RWPE1 (cell line): Measurements from ENCODE around the gene EPB41L2.

Source experiments
- CTCF ChIA-PET: fragments of 350-600 bp; sonication (Branson Sonifier 250); formaldehyde crosslinking; extraction: SDS; loops from one replicate; lab custom pipeline; 2021; lab: Yijun Ruan, JAX
- POLR2A ChIA-PET: fragments of 400-600 bp; formaldehyde crosslinking; extraction: SDS; loops from one replicate; lab custom pipeline; 2020; ENCODE audit warnings: antibody characterized with exemption; ENCODE audit not compliant: low non-redundant PET; lab: Yijun Ruan, JAX
- DNase-seq: peaks from one replicate; pipeline ENCODE4 v3.0.0; 2012; ENCODE audit warnings: low spot score
- H3K27ac ChIP-seq: fragments of 450-650 bp; 2 replicates; pipeline ENCODE4 v1.5.1; 2017
- TF ChIP-seq, protein P1 (sequence below): fragments of 450-650 bp; conservative IDR thresholded peaks from 2 replicates; pipeline ENCODE4 v1.5.1; 2017; ENCODE audit warnings: low read depth, mild to moderate bottlenecking

EPB41L2 gene

DNA sequence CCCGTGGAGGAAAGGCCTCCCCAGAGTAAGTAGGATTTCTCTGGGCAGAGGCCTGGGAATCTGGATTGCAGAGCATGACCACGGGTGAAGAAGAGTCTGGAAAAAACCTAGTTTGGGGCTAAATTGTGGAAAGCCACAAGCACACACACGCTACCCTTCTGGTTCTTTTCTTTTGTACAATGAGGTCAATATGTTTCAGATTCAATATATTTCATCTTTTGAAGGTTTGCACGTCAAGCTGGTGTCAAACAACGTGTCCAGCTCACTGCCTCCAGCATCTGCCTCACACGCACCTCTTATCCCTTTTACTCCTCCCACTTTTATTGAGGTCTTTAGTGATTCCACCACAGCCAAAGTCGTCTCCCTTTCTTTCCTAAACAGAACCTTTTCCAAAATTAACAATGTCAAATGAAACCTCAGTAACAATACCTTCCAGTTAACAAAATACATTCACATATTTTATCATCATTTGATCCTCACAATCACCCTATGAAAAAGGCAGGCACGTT, 773 bp upstream of the EPB41L2 start:
- CTCF ChIA-PET, result no interaction called here
- H3K27ac ChIP-seq, result peak overlapping the region; percentile 89
- TF ChIP-seq, protein P1, sequence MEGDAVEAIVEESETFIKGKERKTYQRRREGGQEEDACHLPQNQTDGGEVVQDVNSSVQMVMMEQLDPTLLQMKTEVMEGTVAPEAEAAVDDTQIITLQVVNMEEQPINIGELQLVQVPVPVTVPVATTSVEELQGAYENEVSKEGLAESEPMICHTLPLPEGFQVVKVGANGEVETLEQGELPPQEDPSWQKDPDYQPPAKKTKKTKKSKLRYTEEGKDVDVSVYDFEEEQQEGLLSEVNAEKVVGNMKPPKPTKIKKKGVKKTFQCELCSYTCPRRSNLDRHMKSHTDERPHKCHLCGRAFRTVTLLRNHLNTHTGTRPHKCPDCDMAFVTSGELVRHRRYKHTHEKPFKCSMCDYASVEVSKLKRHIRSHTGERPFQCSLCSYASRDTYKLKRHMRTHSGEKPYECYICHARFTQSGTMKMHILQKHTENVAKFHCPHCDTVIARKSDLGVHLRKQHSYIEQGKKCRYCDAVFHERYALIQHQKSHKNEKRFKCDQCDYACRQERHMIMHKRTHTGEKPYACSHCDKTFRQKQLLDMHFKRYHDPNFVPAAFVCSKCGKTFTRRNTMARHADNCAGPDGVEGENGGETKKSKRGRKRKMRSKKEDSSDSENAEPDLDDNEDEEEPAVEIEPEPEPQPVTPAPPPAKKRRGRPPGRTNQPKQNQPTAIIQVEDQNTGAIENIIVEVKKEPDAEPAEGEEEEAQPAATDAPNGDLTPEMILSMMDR, result no peak
- DNase-seq, result no peak
- POLR2A ChIA-PET, result no interaction called here

DNA sequence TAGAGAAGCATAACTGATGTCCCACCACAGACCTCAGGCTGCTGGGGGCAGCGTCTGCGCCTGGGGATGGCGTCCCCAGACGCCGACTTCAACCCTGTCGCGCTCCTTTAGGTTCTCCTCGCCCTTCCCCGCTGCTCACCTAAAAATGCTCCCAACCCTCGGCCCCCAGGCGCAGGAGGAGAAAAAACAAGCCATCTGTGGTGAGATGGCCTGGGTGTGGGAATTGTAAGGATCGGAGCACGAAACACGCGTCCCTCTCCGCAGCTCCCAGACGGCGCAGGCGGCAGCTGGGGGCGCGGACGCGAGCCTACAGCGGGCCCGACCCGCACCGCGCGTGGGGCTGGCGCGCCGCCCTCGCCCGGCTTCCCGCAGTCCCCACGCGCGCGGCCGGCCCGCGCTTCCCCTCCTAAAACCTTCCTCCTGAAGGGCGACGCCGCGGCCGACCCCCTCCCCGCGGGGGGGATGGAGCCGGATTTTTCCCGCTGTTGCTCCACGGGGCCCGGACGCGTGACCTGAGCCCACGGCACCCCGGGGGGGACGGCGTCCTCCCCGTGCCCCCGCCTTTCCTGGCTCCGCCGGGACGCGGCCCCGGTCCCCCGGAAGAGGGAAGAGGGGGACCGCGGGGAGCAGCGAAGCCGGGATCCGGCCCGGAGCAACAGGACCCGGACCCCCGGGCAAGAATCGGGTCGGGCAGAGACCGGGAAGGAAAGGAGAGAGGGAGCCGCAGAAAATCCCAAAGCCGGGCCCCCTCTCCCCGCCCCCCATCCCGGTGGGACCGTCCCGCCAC, 611 bp downstream of the EPB41L2 start:
- ChIA-PET POLR2A (no interaction called here), CTCF (interaction anchor here (0.7 kb wide), 2 partner anchors 51 to 1742 kb away, joined by 3 to 4 read pairs; no protein-coding TSS in a partner anchor)
- H3K27ac ChIP-seq, result peak overlapping the region; percentile 89
- DNase-seq, result peak; percentile 19
- TF ChIP-seq, protein P1, result no peak

DNA sequence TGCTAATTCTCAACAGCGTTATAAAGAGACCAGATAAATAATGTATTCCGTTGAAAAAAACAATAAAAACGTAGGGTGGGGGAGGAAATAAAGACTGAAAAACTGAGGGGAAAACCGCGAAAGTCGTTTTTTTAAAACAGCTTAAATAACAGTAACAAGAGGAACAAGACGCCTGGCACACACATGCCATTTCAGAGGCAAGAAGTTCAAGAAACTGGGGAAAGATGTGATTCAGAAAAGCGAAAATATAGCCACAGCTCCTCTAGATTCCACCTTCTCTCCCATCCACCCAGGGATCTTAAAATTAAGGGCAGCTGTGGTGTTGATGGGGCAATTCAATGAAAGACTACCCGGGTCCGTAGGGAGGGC, 1.3 kb downstream of the EPB41L2 start:
- TF ChIP-seq, protein P1, result no peak
- DNase-seq, result no peak
- ChIA-PET POLR2A (no interaction called here), CTCF (no interaction called here)
- H3K27ac ChIP-seq, result no peak overlapping the region; the same call in 1 of the 2 replicates

DNA sequence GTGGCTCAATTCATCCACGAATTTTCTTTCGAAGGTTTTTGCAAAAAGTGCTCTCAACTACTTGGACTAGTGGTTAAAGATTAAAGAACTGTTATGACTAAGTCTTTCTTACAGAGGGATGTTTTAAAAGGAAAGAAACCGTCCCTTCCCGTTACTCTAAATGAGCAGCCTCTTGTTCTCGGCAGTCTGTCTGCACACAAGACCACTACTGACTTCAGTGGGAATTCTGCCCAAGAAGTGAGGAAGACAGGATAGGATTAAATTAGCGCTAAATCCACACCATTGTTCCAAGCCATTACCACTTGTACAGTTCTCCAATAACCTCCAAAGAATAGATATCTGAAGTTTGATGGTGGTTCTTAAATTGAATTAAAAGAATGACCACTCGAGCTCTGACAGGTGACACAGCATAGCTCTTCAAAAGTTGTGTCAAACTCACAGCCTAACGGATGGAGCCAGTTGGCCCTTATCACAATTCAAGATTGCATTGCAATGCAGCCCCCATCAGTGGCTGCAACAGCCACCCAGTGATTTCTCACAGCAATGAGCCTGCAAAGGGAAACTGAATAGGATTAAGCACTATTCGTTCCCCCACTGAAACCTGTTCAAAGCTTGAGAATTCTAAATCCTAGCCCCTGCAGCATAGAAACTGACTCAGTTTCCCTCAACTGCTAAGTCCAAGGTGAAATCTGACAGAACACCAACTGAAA, 1.8 kb downstream of the EPB41L2 start:
- no peak overlapping the region for H3K27ac ChIP-seq
- ChIA-PET CTCF (interaction anchor here (1.6 kb wide), 1 partner anchor 176 kb away, joined by 4 read pairs; no protein-coding TSS in a partner anchor), POLR2A (no interaction called here)
- TF ChIP-seq, protein P1, result no peak
- DNase-seq, result no peak

DNA sequence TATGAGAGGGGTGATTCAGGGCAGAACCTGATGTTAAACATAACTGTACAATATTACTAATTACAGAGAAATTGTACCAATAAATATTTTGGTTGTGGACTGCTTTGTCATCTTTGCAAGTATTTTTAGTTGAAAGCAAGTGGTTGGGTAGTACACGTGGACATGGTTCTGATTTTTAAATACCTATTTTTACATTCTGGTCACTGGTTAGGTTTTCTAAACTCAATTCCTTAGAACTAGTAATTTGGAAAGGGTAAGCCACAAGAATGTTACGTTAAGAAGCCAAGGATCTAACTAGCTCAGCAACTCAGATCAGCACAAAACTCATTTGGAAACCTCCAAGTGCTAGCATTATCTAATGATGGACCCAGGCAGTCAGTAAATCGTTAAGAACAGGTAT, 2.7 kb downstream of the EPB41L2 start:
- TF ChIP-seq, protein P1, result no peak
- DNase-seq, result no peak
- no peak overlapping the region for H3K27ac ChIP-seq
- CTCF ChIA-PET, result interaction anchor here (1.6 kb wide), 1 partner anchor 175 kb away, joined by 4 read pairs; no protein-coding TSS in a partner anchor
- POLR2A ChIA-PET, result no interaction called here

DNA sequence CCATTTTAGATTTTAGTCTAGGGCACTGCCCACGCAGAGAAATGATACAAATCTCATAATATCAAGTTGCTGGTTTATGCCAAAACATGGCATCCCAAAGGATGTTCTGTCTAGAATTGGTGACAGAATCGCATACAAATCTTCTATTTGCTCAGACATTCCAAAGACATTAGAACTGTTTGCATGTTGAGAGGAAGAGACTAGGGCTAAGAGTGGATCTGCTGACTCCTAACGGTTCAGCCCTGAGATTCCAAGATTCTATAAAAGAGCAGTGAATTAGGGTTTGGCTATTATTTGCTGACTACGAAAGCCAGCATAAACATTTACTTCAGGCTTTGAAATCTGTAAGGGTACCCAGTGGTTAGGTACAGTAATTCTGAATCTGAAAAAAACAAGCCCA, 3.6 kb downstream of the EPB41L2 start:
- CTCF ChIA-PET, result interaction anchor here (0.6 kb wide), 1 partner anchor 808 kb away, joined by 5 read pairs; no protein-coding TSS in a partner anchor
- TF ChIP-seq, protein P1, result no peak
- POLR2A ChIA-PET, result no interaction called here

More for the DNA sequence above, 3.6 kb downstream of the EPB41L2 start:
- H3K27ac ChIP-seq, result no peak overlapping the region
- no peak for DNase-seq
